ENCODE results near the gene OR52E8.
A peak's percentile ranks its signal among the peaks of the same experiment; 100 is the strongest.

The OR52E8 gene

DNA sequence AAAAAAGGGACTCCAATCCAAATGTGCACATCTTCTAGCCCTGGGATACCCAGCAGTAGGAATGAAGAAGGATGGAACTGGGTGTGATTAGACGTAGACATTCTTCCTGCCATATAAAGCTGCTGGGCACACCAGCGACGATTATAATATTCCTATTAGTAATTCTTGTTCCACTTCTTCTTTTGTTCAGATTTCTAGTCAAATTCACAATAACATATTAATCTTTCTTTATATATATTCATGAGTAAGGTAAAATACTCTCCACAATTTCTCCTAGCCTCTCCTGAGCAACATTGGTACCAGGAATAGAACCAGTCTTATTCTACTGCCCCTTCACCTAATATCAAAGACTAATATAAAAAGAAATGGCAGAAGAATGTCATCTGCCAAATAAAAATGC, at the start of gene OR52E8:
Gene OR52E8, minus strand, starts transcription at position 101 of the 400 bp plus-strand sequence. Its CDS starts 0 bp downstream, at position 101.
- no peak for DNase-seq (ENCODE audit: low read depth)

DNA sequence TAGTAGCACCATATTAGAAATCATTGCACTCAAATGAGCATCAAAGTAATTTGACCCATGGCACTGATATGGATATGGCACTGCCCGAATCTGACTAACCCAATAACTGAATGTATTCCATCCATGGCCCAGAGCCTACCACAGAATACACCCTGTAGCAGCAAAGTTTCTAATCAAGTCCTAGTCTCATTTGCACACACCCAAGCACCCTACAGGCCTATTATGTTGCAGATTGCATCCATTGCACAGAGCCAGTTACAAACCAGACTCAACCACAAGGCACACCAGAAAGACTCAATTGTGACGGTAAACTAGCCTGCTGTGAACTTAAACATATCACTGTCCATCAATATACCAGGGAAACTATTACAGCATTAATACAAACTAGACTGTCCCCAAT, 42.0 kb upstream of the OR52E8 start:
- DNase-seq (ENCODE audit: low read depth) = no peak

DNA sequence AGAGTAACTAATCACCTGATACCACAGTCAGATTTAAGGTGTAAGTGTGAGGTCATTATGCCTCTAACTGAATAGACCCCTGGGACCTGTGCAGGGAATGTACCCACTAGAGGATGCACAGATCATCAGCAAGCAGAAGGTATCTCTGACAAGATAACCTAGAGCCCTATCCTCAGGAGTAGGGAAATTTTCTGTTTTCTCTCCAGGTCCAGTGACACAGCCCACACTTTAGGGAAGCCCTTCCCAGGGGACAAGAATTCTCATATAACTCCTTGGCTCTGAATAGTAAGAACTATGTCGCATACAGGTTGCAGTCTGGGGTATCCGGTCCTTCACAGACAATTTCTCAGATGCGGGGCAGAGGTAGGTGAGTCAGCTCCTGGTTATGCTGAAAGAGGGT, 35.4 kb upstream of the OR52E8 start, which contains the start of gene OR52E5:
Gene OR52E5, plus strand, starts transcription at position 301 of the 400 bp plus-strand sequence. CDS start 7,569 bp downstream, outside the sequence.
- no peak for DNase-seq (ENCODE audit: low read depth)

DNA sequence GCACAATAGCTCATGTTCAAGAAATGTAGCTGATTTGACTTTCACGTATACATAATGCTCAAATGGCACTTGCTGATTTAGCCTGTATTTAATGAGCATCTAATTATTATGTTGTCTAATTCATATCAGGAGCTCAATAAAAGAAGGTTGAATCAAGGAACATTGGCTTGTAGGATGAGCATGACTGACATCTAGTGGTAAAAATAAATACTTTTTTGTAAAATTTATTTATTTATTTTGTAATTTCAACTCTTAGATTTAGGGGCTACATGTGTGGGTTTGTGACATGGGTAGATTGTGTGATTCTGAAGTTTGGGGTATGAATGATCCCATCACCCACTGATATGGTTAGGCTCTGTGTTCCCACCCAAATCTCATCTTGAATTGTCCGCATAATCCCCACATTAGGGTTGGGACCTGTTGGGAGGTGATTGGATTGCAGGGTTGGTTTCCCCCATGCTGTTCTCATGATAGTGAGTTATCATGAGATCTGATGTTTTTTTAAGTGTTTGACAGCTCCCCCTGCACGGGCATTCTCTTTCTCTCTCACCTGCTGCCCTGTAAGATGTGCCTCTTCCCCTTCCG, 33.8 kb upstream of the OR52E8 start:
- DNase-seq (ENCODE audit: low read depth) = no peak

DNA sequence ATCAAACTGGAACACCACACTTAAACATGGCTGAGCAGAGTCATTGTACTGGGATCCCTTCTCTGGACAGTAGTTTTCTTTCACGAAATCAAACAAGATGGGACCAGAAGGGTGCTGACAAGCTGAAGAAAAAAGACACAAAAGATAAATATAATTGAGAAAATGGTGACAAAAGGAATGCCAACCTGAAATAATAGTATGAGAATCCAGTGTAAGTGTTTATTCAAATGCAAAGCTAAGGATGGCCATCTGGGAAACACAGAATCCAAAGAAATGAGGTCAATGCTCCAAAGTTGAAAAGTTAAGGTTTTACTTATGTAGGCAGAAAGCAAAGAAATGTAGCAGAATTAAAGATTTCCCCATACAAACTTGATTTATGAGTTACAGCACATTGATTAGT, 30.2 kb upstream of the OR52E8 start:
- no peak for DNase-seq (ENCODE audit: low read depth)

DNA sequence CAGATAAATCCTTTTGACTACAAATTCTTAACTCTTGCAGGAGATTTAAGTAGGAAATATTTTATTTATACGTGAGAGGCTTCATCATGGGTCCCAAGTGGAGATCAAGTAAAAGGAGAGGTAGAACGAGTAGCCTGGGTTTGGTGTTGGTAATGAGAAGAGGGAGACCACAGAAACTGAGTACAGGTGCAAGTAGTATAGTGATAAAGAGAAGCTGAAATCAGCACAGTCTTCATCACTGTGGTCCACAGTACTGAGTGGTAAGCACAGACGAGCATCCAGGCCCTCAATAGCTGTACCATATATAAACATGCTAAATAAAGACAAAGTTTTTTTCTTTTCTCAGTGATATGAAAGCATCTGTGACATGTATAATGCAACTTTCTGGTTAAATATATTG, 29.7 kb upstream of the OR52E8 start:
- no peak for DNase-seq (ENCODE audit: low read depth)

DNA sequence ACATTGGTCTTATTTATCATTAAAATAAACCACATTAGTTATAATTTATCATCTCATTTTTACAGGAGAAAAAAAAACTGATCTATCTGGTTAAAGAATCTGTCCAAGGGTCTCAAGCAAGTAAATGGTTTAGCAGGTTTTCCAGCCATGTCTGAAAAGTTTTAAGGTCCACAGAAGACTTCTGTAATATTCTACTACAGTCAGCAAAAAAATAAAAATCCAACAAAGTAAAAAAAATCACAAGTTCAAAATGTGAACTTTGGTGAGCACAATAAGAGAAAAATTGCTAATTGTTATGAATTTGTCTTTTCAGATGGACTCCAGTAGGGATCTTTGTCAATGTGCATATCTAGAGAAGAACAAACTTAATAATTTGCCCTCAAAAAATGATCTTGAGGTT, 24.3 kb upstream of the OR52E8 start:
- no peak for DNase-seq (ENCODE audit: low read depth)

DNA sequence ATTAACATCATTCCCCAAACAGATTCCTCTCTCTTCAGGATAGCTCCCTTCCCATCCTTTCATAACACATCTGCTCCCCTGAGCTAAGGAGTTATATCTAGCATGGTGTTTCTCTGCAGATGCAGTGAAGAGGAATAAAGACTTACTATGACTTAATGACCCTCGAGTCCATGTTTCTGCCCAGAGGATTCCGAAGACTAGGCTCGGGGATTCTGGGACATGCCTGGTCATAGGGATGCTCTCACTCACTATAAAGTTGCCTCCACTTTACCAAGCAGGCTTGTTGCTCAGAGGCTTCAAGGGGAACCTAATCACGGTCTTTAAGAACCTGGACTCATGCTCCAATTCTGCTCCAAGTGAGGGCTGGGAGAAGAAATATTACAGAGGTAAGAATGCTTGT, 22.8 kb upstream of the OR52E8 start, which contains the start of gene OR52E4:
Gene OR52E4, plus strand, starts transcription at position 301 of the 400 bp plus-strand sequence. CDS start 3,664 bp downstream, outside the sequence.
- no peak for DNase-seq (ENCODE audit: low read depth)

DNA sequence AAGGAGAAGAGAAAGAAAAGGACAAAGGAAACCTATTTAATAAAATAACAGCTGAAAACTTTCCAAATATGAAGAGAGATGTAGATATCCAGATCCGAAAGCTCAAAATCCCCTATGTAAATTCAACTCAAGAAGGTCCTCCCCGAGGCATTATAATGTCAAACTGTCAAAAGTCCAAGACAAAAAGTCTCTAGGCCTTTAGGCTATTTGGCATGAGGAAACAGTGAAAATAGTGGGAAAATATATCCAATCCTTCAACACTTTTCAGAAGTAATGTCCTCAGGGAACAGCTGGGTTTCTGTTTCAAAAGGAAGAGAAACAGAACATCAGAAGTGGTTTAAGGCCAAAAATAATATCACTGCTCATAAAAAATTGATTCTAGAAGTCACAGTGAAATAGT, 21.1 kb upstream of the OR52E8 start:
- DNase-seq (ENCODE audit: low read depth) = no peak

DNA sequence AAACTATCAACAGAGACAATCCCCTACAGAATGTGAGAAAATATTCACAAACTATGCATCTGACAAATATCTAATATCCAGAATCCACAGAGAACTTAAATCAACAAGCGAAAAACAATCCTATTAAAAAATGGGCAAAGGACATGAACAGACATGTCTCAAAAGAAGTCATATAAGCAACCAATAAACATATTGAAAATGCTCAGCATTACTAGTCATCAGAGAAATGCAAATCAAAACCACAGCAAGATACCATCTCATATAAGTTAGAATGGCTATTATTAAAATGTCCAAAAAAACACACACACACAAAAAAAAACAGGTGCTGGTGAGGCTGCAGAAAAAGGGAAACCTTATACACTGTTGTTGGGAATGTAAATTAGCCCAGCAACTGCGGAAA, 8.3 kb upstream of the OR52E8 start:
- DNase-seq (ENCODE audit: low read depth) = no peak

DNA sequence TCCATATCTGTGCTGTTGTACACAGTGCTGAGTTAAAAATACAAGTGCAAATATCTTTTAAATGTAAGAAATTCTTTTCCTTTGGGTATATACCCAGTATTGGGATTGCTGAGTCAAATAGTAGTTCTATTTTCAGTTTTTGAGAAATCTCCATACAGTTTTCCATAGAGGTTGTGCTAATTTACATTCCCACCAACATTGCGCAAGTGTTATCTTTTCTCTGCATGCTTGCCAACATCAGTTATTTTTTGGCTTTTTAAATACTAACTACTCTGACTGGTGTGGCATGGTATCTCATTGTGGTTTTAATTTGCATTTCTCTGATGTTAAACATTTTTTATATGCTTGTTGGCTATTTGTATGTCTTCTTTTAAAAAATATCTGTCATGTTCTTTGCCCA, 6.5 kb downstream of the OR52E8 start:
- DNase-seq (ENCODE audit: low read depth) = no peak

DNA sequence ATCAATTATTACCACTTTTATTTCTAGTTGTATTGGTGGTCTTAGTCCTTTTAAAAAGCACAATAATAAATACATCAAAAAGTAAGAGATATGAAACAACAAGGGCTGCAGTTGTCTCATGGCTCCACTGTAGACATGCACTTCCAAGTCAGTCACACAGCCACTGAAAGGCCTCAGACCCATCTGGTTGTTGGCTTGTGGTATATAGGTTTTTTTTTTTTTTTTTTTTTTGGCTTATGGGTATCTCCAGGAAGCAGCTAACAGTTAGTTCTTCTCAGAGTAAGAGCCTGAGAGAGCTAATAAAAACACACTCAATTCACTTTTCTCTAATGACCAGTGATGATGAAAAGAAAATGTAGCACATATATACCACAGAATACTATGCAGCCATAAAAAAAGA, 9.8 kb downstream of the OR52E8 start:
- no peak for DNase-seq (ENCODE audit: low read depth)

DNA sequence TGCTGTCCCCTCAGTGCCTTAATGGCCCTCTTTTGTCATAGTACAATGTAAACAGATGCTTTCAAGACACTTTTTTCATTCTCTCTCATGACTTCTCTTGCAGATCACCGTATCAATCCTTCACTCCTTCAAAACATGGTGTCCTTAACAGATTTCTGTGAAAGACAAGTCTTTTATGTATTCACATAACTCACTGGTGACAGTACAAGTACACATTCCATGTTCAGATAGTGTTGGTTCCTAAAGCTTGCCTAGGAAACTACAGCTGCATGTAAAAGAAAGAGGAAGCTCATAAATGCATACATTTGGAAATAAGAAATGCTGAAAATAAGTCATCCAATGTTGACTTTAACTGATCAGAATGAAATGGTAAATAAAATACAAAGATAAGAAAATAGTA, 10.8 kb downstream of the OR52E8 start:
- DNase-seq (ENCODE audit: low read depth) = no peak

DNA sequence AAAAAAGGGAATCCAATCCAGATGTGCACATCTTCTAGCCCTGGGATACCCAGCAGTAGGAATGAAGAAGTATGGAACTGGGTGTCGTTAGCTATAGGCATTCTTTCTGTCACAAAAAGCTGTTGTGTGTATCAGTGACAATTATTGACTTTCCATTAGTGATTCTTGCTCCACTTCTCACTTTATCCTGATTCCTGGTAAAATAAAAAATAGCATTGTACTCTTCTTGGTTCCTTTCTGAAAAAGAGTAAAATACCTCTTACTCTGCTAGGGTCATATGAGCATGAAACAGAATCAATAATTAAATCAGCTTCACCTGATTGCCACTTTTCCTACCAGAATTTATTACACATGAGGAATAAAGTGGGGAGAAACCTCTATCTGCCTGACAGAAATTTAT, 15.7 kb downstream of the OR52E8 start, which contains the start of gene OR52E6:
Gene OR52E6, minus strand, starts transcription at position 101 of the 400 bp plus-strand sequence. Its CDS starts 0 bp downstream, at position 101.
- no peak for DNase-seq (ENCODE audit: low read depth)

DNA sequence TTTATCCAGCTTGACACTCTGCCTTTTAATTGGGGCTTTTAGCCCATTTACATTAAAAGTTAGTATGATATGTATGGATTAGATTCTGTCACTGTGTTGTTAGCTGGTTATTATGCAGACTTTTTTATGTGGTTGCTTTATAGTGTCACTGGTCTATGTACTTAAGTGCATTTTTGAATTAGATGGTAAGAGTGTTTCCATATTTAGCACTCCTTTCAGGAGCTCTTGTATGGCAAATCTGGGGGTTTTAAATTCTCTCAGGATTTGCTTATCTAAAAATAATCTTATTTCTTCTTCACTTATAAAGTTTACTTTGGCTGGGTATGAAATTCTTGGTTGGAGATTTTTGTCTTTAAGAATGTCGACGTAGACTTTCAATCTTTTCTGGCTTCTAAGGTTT, 19.8 kb downstream of the OR52E8 start:
- no peak for DNase-seq (ENCODE audit: low read depth)

DNA sequence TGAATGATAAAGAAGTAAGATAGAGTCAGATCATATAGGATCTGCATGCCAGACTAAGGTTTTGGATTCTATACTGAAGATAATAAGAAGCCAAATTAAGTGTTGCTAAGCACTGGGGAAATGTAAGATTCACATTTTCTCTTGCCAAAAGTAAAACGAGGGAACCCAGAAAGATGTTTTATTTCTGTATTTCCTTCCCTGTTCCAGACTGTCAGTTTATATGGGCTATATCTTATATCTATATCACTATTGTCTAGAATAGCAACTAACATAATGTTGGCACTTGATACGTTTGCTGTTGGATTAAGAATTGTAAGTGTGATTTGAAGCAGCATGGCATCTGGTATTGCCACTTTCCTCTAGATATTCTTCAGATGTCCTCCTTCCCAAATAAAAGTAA, 24.0 kb downstream of the OR52E8 start:
- no peak for DNase-seq (ENCODE audit: low read depth)

DNA sequence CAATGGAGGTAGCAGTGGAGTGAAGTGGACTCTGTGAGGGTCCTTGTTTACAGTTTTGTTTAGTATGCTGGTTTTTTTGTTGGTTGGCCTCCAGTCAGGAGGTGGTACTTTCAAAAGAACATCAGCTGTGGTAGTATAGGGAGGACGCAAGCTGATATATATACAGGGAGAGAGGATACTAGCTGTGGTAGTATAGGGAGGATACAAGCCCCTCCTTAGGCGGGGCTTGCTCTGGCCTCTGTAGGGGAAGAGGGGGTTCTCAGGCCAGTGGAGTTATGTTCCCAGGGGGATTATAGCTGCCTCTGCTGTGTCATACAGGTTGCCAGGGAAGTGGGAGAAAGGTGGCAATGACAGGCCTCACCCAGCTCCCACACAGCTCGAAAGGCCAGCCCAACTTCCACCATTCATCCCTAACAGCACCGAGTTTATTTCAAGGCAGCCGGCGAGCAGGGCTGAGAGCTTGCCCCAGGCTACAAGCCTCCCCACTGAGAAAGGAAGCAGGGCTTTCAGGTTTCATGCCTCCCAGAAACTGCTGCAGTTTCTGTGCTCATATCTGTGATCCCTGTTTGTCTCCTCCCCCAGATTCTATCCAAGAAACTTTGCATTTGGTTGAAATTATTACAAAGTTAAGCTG, 26.2 kb downstream of the OR52E8 start:
- DNase-seq (ENCODE audit: low read depth) = no peak

DNA sequence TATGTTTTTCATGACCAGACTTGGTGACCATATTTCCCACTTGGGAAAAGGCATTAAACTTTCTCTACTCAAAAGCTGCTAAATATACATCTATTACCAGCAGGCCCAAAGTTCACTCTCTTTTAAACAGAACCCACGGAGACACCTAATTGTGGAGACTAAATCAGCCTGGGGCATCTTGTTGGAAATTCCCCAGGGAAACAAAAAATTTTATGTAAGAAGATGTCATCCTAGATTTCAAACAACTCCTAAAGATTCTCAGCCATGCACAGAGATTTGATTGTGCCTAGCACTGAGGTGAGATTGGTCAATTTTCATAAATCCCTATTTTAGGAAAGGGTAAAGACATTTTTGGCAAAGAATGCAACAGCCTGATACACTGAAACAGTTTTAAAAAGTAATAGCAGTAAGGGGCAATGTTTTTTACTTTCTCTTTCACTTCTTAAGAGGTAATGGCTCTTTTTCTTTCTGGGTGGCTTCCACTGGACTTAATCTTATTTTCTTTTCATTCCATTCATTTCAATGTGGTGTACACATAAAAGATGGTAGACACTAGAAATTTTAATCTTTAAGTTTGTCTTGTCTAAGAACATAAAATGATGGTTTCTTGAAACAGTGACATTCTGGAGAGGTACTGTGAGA, 39.1 kb downstream of the OR52E8 start:
- DNase-seq (ENCODE audit: low read depth) = no peak

DNA sequence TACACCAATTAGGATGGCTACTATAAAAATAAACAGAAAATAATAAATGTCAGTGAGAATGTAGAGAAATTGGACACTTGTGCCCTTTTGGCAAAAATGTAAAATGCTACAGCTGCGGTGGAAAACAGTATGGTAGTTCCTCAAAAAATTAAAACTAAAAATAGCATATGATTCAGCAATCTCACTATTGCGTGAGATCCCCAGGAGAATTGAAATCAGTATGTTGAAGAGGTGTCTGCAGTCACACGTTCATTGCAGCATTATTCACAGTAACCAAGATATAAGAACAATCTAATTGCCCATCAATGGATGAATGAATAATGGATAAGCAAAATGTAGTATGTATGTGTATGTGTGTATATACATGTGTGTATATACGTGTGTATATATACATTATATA, 42.0 kb downstream of the OR52E8 start:
- DNase-seq (ENCODE audit: low read depth) = no peak

DNA sequence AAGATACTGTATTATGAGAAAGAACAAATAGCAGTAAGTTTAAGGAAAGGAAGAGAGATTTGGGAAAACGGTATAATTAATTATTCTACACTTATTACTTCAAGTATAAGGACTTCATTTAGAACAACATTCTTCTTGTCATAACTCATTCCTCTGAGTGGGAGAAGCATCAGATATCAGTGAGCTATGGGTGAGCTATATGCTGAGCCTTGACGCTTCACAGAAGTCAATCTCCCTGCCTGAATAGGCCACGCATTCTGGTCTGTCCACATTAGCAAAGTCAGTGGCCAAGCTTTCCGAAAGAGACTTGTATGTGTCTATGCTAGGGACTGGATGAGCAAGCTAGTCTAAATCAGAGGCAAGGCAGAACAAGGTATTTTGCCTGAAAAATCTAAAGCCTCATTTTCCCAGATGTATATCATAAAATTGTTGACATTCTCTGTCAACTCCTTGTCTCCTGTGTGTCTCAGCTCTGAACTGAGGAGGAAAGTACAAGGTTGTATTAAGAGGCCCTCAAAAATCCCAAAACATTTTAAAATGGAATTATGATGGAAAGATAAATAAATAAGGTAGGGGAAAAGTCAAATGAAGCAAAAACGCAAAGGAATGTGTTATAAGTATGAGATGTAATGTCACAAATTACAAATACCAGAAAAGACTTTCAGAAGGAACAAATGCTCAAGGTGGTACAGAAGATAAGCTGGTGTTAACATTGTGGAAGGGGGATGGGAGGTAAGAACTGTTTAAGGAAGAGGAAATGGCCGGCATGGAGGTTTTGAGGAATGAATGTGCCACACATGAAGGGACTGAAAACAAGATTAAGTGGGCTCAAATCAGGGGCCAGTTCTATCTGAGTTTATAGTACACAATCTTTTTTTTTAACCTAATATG, 47.3 kb downstream of the OR52E8 start:
- no peak for DNase-seq (ENCODE audit: low read depth)

DNA sequence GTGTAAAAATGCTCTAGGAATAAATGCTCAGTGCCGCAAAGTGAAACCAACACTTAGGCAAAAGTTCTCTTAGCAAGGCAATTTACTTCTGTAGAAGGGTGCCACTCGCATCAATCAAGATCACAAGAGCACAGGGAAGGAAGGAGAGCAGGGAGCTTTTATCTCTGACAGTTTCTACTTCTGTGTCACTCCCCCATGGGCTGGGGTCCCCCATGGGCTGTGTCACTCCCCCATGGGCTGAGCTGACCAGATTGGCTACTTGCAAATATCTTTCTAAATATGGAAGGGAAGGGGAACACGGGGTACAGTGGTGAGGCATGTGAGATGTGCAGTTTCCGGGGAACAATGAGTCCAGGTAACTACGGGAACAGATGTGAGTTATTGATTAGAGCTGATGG, 48.4 kb downstream of the OR52E8 start:
- DNase-seq (ENCODE audit: low read depth) = no peak

DNA sequence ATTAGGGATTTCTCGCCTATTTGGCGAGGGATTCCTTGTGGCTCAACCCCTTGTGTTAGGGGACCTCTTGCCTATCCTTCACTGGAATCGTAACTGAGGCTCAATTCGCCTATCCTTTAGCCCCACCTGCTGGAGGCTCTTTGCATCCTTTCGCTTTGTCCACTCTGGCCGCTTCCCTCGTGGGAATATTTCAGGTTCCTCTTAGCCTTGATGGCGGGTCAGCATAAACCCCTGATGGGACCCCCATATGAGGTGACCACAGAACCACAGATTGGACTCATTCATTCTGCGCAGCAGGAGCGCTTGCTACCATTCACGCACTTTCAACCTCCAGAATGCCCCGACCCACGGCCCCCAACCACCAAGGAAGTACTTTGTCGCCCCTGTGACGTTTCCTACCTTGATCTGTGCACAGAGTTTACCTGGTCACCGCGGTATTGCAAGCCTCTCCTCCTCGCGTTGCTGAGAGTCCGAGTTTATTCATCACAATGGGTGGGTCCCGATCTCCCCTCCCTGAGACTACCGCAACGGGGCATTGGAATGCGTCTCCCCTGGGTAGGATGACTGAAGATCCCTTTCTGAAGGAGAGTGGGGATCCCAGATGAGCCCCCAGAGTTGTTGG, 48.9 kb downstream of the OR52E8 start, which contains the start of gene OR52N2:
Gene OR52N2, plus strand, starts transcription at position 425 of the 622 bp plus-strand sequence. CDS start 11,412 bp downstream, outside the sequence.
- peak; percentile 47 for DNase-seq (ENCODE audit: low read depth)
